Endothelial cell of umbilical vein (primary cell): ENCODE data around the gene CDKL2. TPM values are rescaled to one million over a fixed set of nuclear protein-coding genes. Genes with fewer than 3 reads are reported as not detected.

Source experiments
- BruUV-seq: library from RNA; stranded (reverse); fragments of 400-500 nt; replicated peaks from 2 replicates; lab custom pipeline; 2021; lab: Mats Ljungman, UMichigan
- CTCF ChIA-PET: fragments of 300-600, 350-600 bp; sonication (Branson Sonifier 250); formaldehyde crosslinking; loops from one replicate; lab custom pipeline; 2021; ENCODE audit warnings: antibody characterized with exemption, inconsistent platforms; lab: Charles Lee
- POLR2A ChIA-PET: fragments of 300-600, 350-600 bp; sonication (Branson Sonifier 250); formaldehyde crosslinking; loops from one replicate; lab custom pipeline; 2021; ENCODE audit warnings: antibody characterized with exemption, inconsistent platforms; lab: Charles Lee
- DNase-seq: peaks from one replicate; pipeline ENCODE4 v3.0.0-alpha.2; 2011; ENCODE audit warnings: low read depth, low spot score
- FAIRE-seq: peaks from 2 replicates; lab custom pipeline; 2011; peaks lifted over from hg19 to GRCh38; lab: Jason Lieb, UNC
- H2AFZ ChIP-seq: 2 replicates; pipeline ENCODE4 v1.6.0; 2012; ENCODE audit warnings: low read depth, low read length, control low read depth, inconsistent platforms
- H3K27ac ChIP-seq: 2 replicates; pipeline ENCODE4 v1.5.1; 2011; ENCODE audit warnings: low read depth, mild to moderate bottlenecking, control low read depth, low read length, moderate library complexity; ENCODE audit not compliant: insufficient read depth
- H3K27me3 ChIP-seq, 2 experiments: 2 replicates each; pipeline versions ENCODE4 v1.6.0 to v1.6.1; 2011; ENCODE audit warnings: low read length in 2 of 2, mixed read lengths in 1 of 2; ENCODE audit not compliant: control insufficient read depth in 2 of 2, insufficient read depth in 2 of 2
- H3K36me3 ChIP-seq, 2 experiments: 2 replicates in 1 of 2; 3 replicates in 1 of 2; pipeline ENCODE4 v1.5.1; 2011; ENCODE audit warnings: low read length in 2 of 2, mild to moderate bottlenecking in 1 of 2, moderate library complexity in 1 of 2; ENCODE audit not compliant: control insufficient read depth in 2 of 2, insufficient read depth in 2 of 2; ENCODE audit errors: extremely low read depth in 1 of 2
- H3K4me1 ChIP-seq: 3 replicates; pipeline ENCODE4 v1.5.1; 2011; ENCODE audit warnings: mild to moderate bottlenecking, low read length; ENCODE audit not compliant: control insufficient read depth, insufficient read depth; ENCODE audit errors: extremely low read depth
- H3K4me2 ChIP-seq: 2 replicates; pipeline ENCODE4 v1.6.1; 2011; ENCODE audit warnings: low read length, control low read depth, mixed read lengths; ENCODE audit not compliant: insufficient read depth
- H3K4me3 ChIP-seq, 3 experiments: fragments of 200-600 bp in 1 of 3; sonication (generic), shearing (Covaris generic) in 1 of 3; replicated peaks in 1 of 3; 2 replicates each; pipeline ENCODE4 v1.5.1; 2011 to 2016; ENCODE audit warnings: control low read depth in 3 of 3, low read length in 3 of 3, mild to moderate bottlenecking in 2 of 3, inconsistent platforms in 1 of 3, low read depth in 1 of 3, moderate library complexity in 1 of 3; ENCODE audit not compliant: insufficient read depth in 1 of 3
- H3K79me2 ChIP-seq: 2 replicates; pipeline ENCODE4 v1.6.0; 2012; ENCODE audit warnings: low read length, inconsistent platforms; ENCODE audit not compliant: control insufficient read depth, insufficient read depth
- H3K9ac ChIP-seq: replicated peaks from 2 replicates; pipeline ENCODE3; 2011; ENCODE audit warnings: low read length, control low read depth; ENCODE audit not compliant: insufficient read depth; ENCODE audit errors: extremely low read depth
- H3K9me1 ChIP-seq: replicated peaks from 3 replicates; pipeline ENCODE4 v1.6.0; 2011; ENCODE audit warnings: mild to moderate bottlenecking, low read length; ENCODE audit not compliant: control insufficient read depth, insufficient read depth; ENCODE audit errors: extremely low read depth
- H3K9me3 ChIP-seq: replicated peaks from 2 replicates; pipeline ENCODE4 v1.5.1; 2012; ENCODE audit warnings: low read length, inconsistent platforms; ENCODE audit not compliant: control insufficient read depth, insufficient read depth
- H4K20me1 ChIP-seq: replicated peaks from 2 replicates; pipeline ENCODE3; 2011; ENCODE audit warnings: mild to moderate bottlenecking, low read length; ENCODE audit not compliant: control insufficient read depth, insufficient read depth; ENCODE audit errors: extremely low read depth
- CTCF ChIP-seq, 2 donors: IDR thresholded peaks; 1 replicate in 1 of 2; 2 replicates in 1 of 2; pipeline ENCODE4 v1.5.1; 2011; ENCODE audit warnings: low read length in 2 of 2, mild to moderate bottlenecking in 2 of 2, moderate library complexity in 2 of 2, control low read depth in 1 of 2, inconsistent platforms in 1 of 2, low read depth in 1 of 2; ENCODE audit not compliant: insufficient read depth in 1 of 2; ENCODE audit errors: extremely low read depth in 1 of 2
- EZH2 ChIP-seq: IDR thresholded peaks from 2 replicates; pipeline ENCODE4 v1.6.1; 2012; ENCODE audit warnings: borderline replicate concordance, low read depth, mild to moderate bottlenecking, moderate library complexity, low read length, inconsistent platforms; ENCODE audit not compliant: severe bottlenecking
- FOS ChIP-seq: IDR thresholded peaks from 2 replicates; pipeline ENCODE4 v1.6.1; 2011; ENCODE audit warnings: mild to moderate bottlenecking, low read length, moderate library complexity, borderline replicate concordance; ENCODE audit not compliant: insufficient read depth
- GATA2 ChIP-seq: IDR thresholded peaks from 2 replicates; pipeline ENCODE4 v1.7.0; 2011; ENCODE audit warnings: low read depth, mild to moderate bottlenecking, moderate library complexity, mixed read lengths, low read length; ENCODE audit not compliant: insufficient read length, insufficient read depth
- JUN ChIP-seq: IDR thresholded peaks from 2 replicates; pipeline ENCODE4 v1.6.1; 2011; ENCODE audit warnings: borderline replicate concordance, low read depth; ENCODE audit not compliant: insufficient read length, insufficient read depth
- MAX ChIP-seq: IDR thresholded peaks from 2 replicates; pipeline ENCODE4 v1.6.1; 2011; ENCODE audit not compliant: insufficient read depth, insufficient read length
- MYC ChIP-seq: IDR thresholded peaks from one replicate; pipeline ENCODE4 v1.6.1; 2011; ENCODE audit warnings: mild to moderate bottlenecking, low read depth, low read length
- POLR2A ChIP-seq: IDR thresholded peaks from 2 replicates; pipeline ENCODE4 v1.6.1; 2012; ENCODE audit warnings: low read depth, mild to moderate bottlenecking, control low read depth, low read length
- POLR2AphosphoS5 ChIP-seq: IDR thresholded peaks from 2 replicates; pipeline ENCODE4 v1.6.1; 2012; ENCODE audit warnings: low read depth, mild to moderate bottlenecking, control low read depth, low read length, moderate library complexity; ENCODE audit not compliant: insufficient read depth
- dilution Hi-C: fragments of 300-500 bp; cut with MboI; formaldehyde crosslinking; loops from one replicate; pipeline ENCODE4 v1.15.0; 2019; ENCODE audit warnings: low sequenced_read_pairs; ENCODE audit not compliant: extremely low pct_ligation_motif_present
- intact Hi-C: fragments of 100-400 bp; cut with micrococcal nuclease; formaldehyde crosslinking; loops from one replicate; pipeline ENCODE4 v1.10.0; 2022
- polyA plus RNA-seq, 4 experiments: library from polyadenylated mRNA; depleted of rRNA in 3 of 4; stranded (reverse) in 3 of 4; unstranded in 1 of 4; fragments of >200 nt; gene quantifications; 2 replicates each; pipeline versions ENCODE4 v1.2.1 to v1.2.3, GENCODE V29; 2011 to 2012; ENCODE audit warnings: missing spikeins in 1 of 4
- total RNA-seq: library from RNA; stranded (reverse); gene quantifications from 2 replicates; pipeline ENCODE4 v1.2.3, GENCODE V29; 2021

Gene CDKL2
- total and polyA plus RNA-seq, 2 donors (not counting 3 experiments of a cell fraction or from before 2014, with no cell fraction given) = 0.23 to 0.55 TPM

GRCh38 chr4:75637827-75638226 is 7.5 kb upstream of the CDKL2 start:
- POLR2A ChIA-PET = no interaction called here
- H3K27me3 ChIP-seq = no peaks in the 10 kb centered on the region
- no peak overlapping the region for H3K9ac ChIP-seq
- H3K27ac ChIP-seq = no peak overlapping the region
- no peak overlapping the region for H3K4me3 ChIP-seq
- H3K79me2 ChIP-seq = no peaks in the 10 kb centered on the region
- intact Hi-C loops = no loop called here
- H2AFZ ChIP-seq = no peak overlapping the region
- H3K4me1 ChIP-seq = no peaks in the 10 kb centered on the region
- H3K36me3 ChIP-seq = no peaks in the 10 kb centered on the region
- dilution Hi-C loops = no loop called here
- no peak for TF ChIP-seq FOS
- no peak for TF ChIP-seq CTCF (IDR thresholded peaks at IDR 0.05; ENCODE audit: extremely low read depth in 1 of 2, insufficient read depth in 1 of 2, low read depth in 1 of 2, low read length in 2 of 2)
- no peak for TF ChIP-seq JUN
- no peak for TF ChIP-seq MYC
- no peak for TF ChIP-seq MAX
- no peak for TF ChIP-seq POLR2AphosphoS5
- no peak for TF ChIP-seq GATA2
- no peak for TF ChIP-seq EZH2
- TF ChIP-seq POLR2A = no peak
- no peaks in the 10 kb centered on the region for H3K9me3 ChIP-seq
- CTCF ChIA-PET = interaction anchor here (1.6 kb wide), 1 partner anchor 9 kb away, joined by 5 read pairs; no protein-coding TSS in a partner anchor
- FAIRE-seq = no peak
- no peaks in the 10 kb centered on the region for H3K9me1 ChIP-seq
- DNase-seq = no peak
- no TSS peak for BruUV-seq
- H3K4me2 ChIP-seq = no peak overlapping the region
- H4K20me1 ChIP-seq = no peaks in the 10 kb centered on the region
